ENCODE measurements around the gene GALNT2. TPM values are rescaled to one million over a fixed set of nuclear protein-coding genes. Genes with fewer than 3 reads are reported as not detected.

Gene GALNT2
- polyA plus RNA-seq, 6 donors from 2014 or later, result 15.1 to 22.4 (median 17.5) TPM

GRCh38 chr1:230148126-230148652 lies 81.2 kb downstream of the GALNT2 start:
- Mint-ChIP-seq H3K4me3 (peak overlapping the region; percentile 59 to 93 (median 85)), H3K4me1 (peaks cover 63 to 90% (median 82%) of the 10 kb centered on the region in 3 donors), H3K36me3 (no peaks in the 10 kb centered on the region), H3K27me3 (no peaks in the 10 kb centered on the region), H3K9me3 (no peaks in the 10 kb centered on the region), H3K27ac (peak overlapping the region; percentile 95 to 99 (median 98))
- no peak for ATAC-seq (ENCODE audit: low read depth in 2 of 2)
- no peak for DNase-seq

GRCh38 chr1:230148768-230149469 lies 81.9 kb downstream of the GALNT2 start:
- ATAC-seq (ENCODE audit: low read depth in 2 of 2), result no peak
- H3K4me1 Mint-ChIP-seq, result peaks cover 63 to 84% (median 77%) of the 10 kb centered on the region in 3 donors
- DNase-seq, result peak; percentile 23

GRCh38 chr1:230149751-230150584 lies 82.9 kb downstream of the GALNT2 start:
- DNase-seq (peak; percentile 68), ATAC-seq (ENCODE audit: low read depth in 2 of 2) (peak; percentile 75 to 76)
- Mint-ChIP-seq H3K4me3 (peak overlapping the region; percentile 81 to 93 (median 85)), H3K36me3 (no peaks in the 10 kb centered on the region), H3K27me3 (no peaks in the 10 kb centered on the region), H3K4me1 (peaks cover 56 to 74% (median 66%) of the 10 kb centered on the region in 3 donors), H3K27ac (peak overlapping the region; percentile 95 to 99 (median 97)), H3K9me3 (no peaks in the 10 kb centered on the region)

More at GRCh38 chr1:230148768-230149469, 81.9 kb downstream of the GALNT2 start:
- H3K36me3 Mint-ChIP-seq, result no peaks in the 10 kb centered on the region
- peak overlapping the region; percentile 81 to 93 (median 85) for H3K4me3 Mint-ChIP-seq
- H3K27ac Mint-ChIP-seq, result peak overlapping the region; percentile 95 to 99 (median 97)
- H3K27me3 Mint-ChIP-seq, result no peaks in the 10 kb centered on the region
- no peaks in the 10 kb centered on the region for H3K9me3 Mint-ChIP-seq

- H3K27me3 Mint-ChIP-seq, result no peaks in the 10 kb centered on the region
- H3K9me3 Mint-ChIP-seq, result no peaks in the 10 kb centered on the region
- DNase-seq (no peak), ATAC-seq (ENCODE audit: low read depth in 2 of 2) (no peak)
- H3K4me1 Mint-ChIP-seq, result peaks cover 54 to 67% (median 63%) of the 10 kb centered on the region in 3 donors
- peak overlapping the region; percentile 81 to 93 (median 85) for H3K4me3 Mint-ChIP-seq
- H3K27ac Mint-ChIP-seq, result peak overlapping the region; percentile 95 to 99 (median 97)
- H3K36me3 Mint-ChIP-seq, result no peaks in the 10 kb centered on the region
These were observed 83.6 kb downstream of the GALNT2 start for GRCh38 chr1:230150615-230151014.

GRCh38 chr1:230151924-230152468 lies 85.0 kb downstream of the GALNT2 start:
- peaks cover 0 to 5% of the 10 kb centered on the region in 2 donors for H3K36me3 Mint-ChIP-seq
- H3K27me3 Mint-ChIP-seq, result no peaks in the 10 kb centered on the region
- H3K9me3 Mint-ChIP-seq, result no peaks in the 10 kb centered on the region
- peak overlapping the region in 1 of 8 donors; percentile 0 for H3K4me3 Mint-ChIP-seq
- no peak for ATAC-seq (ENCODE audit: low read depth in 2 of 2)
- H3K4me1 Mint-ChIP-seq, result peaks cover 52 to 60% (median 57%) of the 10 kb centered on the region in 3 donors
- H3K27ac Mint-ChIP-seq, result peak overlapping the region in 4 of 6 donors; percentile 32 to 99 (median 76)
- no peak for DNase-seq

- Mint-ChIP-seq H3K4me3 (peak overlapping the region in 1 of 8 donors; percentile 15), H3K27ac (peak overlapping the region in 3 of 6 donors; percentile 23 to 80 (median 65)), H3K36me3 (peaks cover 0 to 9% of the 10 kb centered on the region in 2 donors), H3K4me1 (peaks cover 51 to 59% (median 55%) of the 10 kb centered on the region in 3 donors), H3K27me3 (no peaks in the 10 kb centered on the region), H3K9me3 (no peaks in the 10 kb centered on the region)
- no peak for DNase-seq
- ATAC-seq (ENCODE audit: low read depth in 2 of 2), result no peak
These were observed 86.0 kb downstream of the GALNT2 start for GRCh38 chr1:230152999-230153398.

GRCh38 chr1:230153641-230154296 lies 86.7 kb downstream of the GALNT2 start:
- Mint-ChIP-seq H3K36me3 (peaks cover 0 to 9% of the 10 kb centered on the region in 2 donors), H3K4me1 (peaks cover 52 to 59% (median 55%) of the 10 kb centered on the region in 3 donors), H3K27ac (peak overlapping the region in 2 of 6 donors; percentile 32 to 49), H3K9me3 (no peaks in the 10 kb centered on the region), H3K4me3 (no peak overlapping the region), H3K27me3 (no peaks in the 10 kb centered on the region)
- no peak for ATAC-seq (ENCODE audit: low read depth in 2 of 2)
- DNase-seq, result no peak

- peak overlapping the region in 2 of 6 donors; percentile 51 to 57 for H3K27ac Mint-ChIP-seq
- H3K4me3 Mint-ChIP-seq, result no peak overlapping the region
- DNase-seq (no peak), ATAC-seq (ENCODE audit: low read depth in 2 of 2) (no peak)
- H3K27me3 Mint-ChIP-seq, result no peaks in the 10 kb centered on the region
- peaks cover 48 to 49% (median 48%) of the 10 kb centered on the region in 3 donors for H3K4me1 Mint-ChIP-seq
- H3K36me3 Mint-ChIP-seq, result peaks cover 0 to 9% of the 10 kb centered on the region in 2 donors
- H3K9me3 Mint-ChIP-seq, result no peaks in the 10 kb centered on the region
These were observed 88.0 kb downstream of the GALNT2 start for GRCh38 chr1:230155021-230155420.

- no peak overlapping the region for H3K4me3 Mint-ChIP-seq
- DNase-seq, result no peak
- ATAC-seq (ENCODE audit: low read depth in 2 of 2), result no peak
- H3K9me3 Mint-ChIP-seq, result no peaks in the 10 kb centered on the region
- peaks cover 41 to 50% (median 49%) of the 10 kb centered on the region in 3 donors for H3K4me1 Mint-ChIP-seq
- H3K27ac Mint-ChIP-seq, result peak overlapping the region in 4 of 6 donors; percentile 12 to 87 (median 52)
- H3K36me3 Mint-ChIP-seq, result peaks cover 0 to 9% of the 10 kb centered on the region in 2 donors
- no peaks in the 10 kb centered on the region for H3K27me3 Mint-ChIP-seq
These were observed 89.0 kb downstream of the GALNT2 start for GRCh38 chr1:230156068-230156467.

- H3K4me1 Mint-ChIP-seq, result peaks cover 40 to 50% (median 47%) of the 10 kb centered on the region in 3 donors
These were observed 89.5 kb downstream of the GALNT2 start for GRCh38 chr1:230156536-230156935.

GRCh38 chr1:230157420-230158390 lies 90.7 kb downstream of the GALNT2 start:
- peak overlapping the region; percentile 32 to 79 (median 69) for H3K27ac Mint-ChIP-seq
- H3K4me1 Mint-ChIP-seq, result peaks cover 40 to 46% (median 42%) of the 10 kb centered on the region in 3 donors
- H3K36me3 Mint-ChIP-seq, result peaks cover 0 to 9% of the 10 kb centered on the region in 2 donors
- H3K9me3 Mint-ChIP-seq, result no peaks in the 10 kb centered on the region
- no peak for DNase-seq
- H3K27me3 Mint-ChIP-seq, result no peaks in the 10 kb centered on the region
- H3K4me3 Mint-ChIP-seq, result peak overlapping the region in 1 of 8 donors; percentile 2
- ATAC-seq (ENCODE audit: low read depth in 2 of 2), result peak; percentile 32 to 41

More at GRCh38 chr1:230156536-230156935, 89.5 kb downstream of the GALNT2 start:
- no peak for ATAC-seq (ENCODE audit: low read depth in 2 of 2)
- no peak for DNase-seq
- H3K4me3 Mint-ChIP-seq, result no peak overlapping the region
- H3K36me3 Mint-ChIP-seq, result peaks cover 0 to 9% of the 10 kb centered on the region in 2 donors
- peak overlapping the region in 4 of 6 donors; percentile 54 to 90 (median 68) for H3K27ac Mint-ChIP-seq
- H3K27me3 Mint-ChIP-seq, result no peaks in the 10 kb centered on the region
- H3K9me3 Mint-ChIP-seq, result no peaks in the 10 kb centered on the region

Measured in naive B cell (primary cell).